HG03280 (cell line): ENCODE results near the gene COL9A3.

ENCODE experiments used
- ATAC-seq: cut with Tn5 transposase; IDR thresholded peaks from one replicate; pipeline ENCODE4 v1.9.1; 2021; ENCODE audit warnings: mild to moderate bottlenecking, moderate library complexity; ENCODE audit not compliant: unreplicated experiment

COL9A3 gene

DNA sequence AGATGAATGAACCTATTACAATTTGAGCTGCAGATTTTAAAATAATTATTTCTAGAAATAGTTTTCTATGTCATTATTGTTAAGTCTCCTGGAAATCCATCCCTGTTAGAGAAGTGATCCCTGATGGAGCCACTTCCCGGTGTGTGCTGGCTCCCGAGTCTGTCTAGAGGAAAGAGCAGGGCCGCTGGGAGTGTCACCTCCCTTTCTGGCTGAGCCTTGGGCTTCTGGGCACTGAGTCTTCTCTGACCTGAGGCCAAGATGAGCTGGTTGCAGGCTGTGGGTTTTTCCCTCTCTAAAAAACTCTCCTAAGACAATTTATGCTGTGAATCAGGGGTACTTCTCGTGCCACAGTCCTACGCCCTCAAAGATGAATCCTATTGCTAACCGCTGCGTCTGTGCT lies 73.6 kb downstream of the COL9A3 start:
- ATAC-seq = no peak
